ENCODE data around the gene SLC25A12.

Gene SLC25A12

DNA sequence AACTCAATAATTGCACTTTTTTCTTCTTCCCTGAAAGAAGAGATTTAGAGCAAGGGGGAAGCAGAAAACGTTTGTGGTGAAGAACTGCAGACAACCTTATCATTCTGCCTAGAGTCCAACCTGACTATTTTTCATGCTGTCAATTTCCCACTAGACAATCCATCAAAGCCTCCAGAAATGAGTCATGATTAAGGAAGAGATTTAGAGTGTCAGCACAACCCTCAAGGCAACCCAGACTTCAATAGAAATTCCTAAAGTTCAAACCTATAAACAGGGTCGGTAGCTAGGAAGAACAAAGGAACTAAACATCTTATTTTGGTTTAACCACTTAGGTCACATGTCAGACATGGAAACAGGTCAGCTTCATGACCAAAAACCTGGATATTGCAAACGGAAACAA lies 86.9 kb downstream of the SLC25A12 start:
- no peak for ATAC-seq
- TF ChIP-seq, protein P1, sequence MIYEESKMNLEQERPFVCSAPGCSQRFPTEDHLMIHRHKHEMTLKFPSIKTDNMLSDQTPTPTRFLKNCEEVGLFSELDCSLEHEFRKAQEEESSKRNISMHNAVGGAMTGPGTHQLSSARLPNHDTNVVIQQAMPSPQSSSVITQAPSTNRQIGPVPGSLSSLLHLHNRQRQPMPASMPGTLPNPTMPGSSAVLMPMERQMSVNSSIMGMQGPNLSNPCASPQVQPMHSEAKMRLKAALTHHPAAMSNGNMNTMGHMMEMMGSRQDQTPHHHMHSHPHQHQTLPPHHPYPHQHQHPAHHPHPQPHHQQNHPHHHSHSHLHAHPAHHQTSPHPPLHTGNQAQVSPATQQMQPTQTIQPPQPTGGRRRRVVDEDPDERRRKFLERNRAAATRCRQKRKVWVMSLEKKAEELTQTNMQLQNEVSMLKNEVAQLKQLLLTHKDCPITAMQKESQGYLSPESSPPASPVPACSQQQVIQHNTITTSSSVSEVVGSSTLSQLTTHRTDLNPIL (CRISPR knock-in tag; IDR thresholded peaks at IDR 0.05; ENCODE audit: low read depth): no peak
- TF ChIP-seq TCF4 (CRISPR knock-in tag; IDR thresholded peaks at IDR 0.05; ENCODE audit: borderline replicate concordance) (no peak), OSR1 (CRISPR knock-in tag; IDR thresholded peaks at IDR 0.05) (no peak), ZNF8 (CRISPR knock-in tag; IDR thresholded peaks at IDR 0.05) (no peak), ZFP3 (CRISPR knock-in tag; IDR thresholded peaks at IDR 0.05) (no peak), ZNF565 (CRISPR knock-in tag; conservative IDR thresholded peaks at IDR 0.05; ENCODE audit: low read depth) (no peak), BACH2 (CRISPR knock-in tag; IDR thresholded peaks at IDR 0.05; ENCODE audit: borderline replicate concordance) (no peak), PPARA (CRISPR knock-in tag; IDR thresholded peaks at IDR 0.05; ENCODE audit: borderline replicate concordance) (no peak), RARB (CRISPR knock-in tag; IDR thresholded peaks at IDR 0.05) (no peak), TOX (CRISPR knock-in tag; IDR thresholded peaks at IDR 0.05; ENCODE audit: borderline replicate concordance) (no peak), CSRNP3 (CRISPR knock-in tag; IDR thresholded peaks at IDR 0.05) (no peak), ZC3H10 (CRISPR knock-in tag; IDR thresholded peaks at IDR 0.05) (no peak), ZNF70 (CRISPR knock-in tag; IDR thresholded peaks at IDR 0.05) (no peak), SNAI2 (CRISPR knock-in tag; IDR thresholded peaks at IDR 0.05) (no peak), ESRRG (CRISPR knock-in tag; IDR thresholded peaks at IDR 0.05) (no peak), ARNTL (CRISPR knock-in tag; IDR thresholded peaks at IDR 0.05; ENCODE audit: borderline replicate concordance, low read depth) (no peak)
- TF ChIP-seq, protein P2, sequence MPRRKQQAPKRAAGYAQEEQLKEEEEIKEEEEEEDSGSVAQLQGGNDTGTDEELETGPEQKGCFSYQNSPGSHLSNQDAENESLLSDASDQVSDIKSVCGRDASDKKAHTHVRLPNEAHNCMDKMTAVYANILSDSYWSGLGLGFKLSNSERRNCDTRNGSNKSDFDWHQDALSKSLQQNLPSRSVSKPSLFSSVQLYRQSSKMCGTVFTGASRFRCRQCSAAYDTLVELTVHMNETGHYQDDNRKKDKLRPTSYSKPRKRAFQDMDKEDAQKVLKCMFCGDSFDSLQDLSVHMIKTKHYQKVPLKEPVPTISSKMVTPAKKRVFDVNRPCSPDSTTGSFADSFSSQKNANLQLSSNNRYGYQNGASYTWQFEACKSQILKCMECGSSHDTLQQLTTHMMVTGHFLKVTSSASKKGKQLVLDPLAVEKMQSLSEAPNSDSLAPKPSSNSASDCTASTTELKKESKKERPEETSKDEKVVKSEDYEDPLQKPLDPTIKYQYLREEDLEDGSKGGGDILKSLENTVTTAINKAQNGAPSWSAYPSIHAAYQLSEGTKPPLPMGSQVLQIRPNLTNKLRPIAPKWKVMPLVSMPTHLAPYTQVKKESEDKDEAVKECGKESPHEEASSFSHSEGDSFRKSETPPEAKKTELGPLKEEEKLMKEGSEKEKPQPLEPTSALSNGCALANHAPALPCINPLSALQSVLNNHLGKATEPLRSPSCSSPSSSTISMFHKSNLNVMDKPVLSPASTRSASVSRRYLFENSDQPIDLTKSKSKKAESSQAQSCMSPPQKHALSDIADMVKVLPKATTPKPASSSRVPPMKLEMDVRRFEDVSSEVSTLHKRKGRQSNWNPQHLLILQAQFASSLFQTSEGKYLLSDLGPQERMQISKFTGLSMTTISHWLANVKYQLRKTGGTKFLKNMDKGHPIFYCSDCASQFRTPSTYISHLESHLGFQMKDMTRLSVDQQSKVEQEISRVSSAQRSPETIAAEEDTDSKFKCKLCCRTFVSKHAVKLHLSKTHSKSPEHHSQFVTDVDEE (CRISPR knock-in tag; IDR thresholded peaks at IDR 0.05): no peak
- TF ChIP-seq, protein P3, sequence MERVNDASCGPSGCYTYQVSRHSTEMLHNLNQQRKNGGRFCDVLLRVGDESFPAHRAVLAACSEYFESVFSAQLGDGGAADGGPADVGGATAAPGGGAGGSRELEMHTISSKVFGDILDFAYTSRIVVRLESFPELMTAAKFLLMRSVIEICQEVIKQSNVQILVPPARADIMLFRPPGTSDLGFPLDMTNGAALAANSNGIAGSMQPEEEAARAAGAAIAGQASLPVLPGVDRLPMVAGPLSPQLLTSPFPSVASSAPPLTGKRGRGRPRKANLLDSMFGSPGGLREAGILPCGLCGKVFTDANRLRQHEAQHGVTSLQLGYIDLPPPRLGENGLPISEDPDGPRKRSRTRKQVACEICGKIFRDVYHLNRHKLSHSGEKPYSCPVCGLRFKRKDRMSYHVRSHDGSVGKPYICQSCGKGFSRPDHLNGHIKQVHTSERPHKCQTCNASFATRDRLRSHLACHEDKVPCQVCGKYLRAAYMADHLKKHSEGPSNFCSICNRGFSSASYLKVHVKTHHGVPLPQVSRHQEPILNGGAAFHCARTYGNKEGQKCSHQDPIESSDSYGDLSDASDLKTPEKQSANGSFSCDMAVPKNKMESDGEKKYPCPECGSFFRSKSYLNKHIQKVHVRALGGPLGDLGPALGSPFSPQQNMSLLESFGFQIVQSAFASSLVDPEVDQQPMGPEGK (CRISPR knock-in tag; IDR thresholded peaks at IDR 0.05; ENCODE audit: borderline replicate concordance): no peak

- ATAC-seq: no peak
- TF ChIP-seq, protein P1 (CRISPR knock-in tag; IDR thresholded peaks at IDR 0.05; ENCODE audit: low read depth): no peak
- no peak for TF ChIP-seq ZC3H10 (CRISPR knock-in tag; IDR thresholded peaks at IDR 0.05)
- TF ChIP-seq ZNF70 (CRISPR knock-in tag; IDR thresholded peaks at IDR 0.05): no peak
- TF ChIP-seq ESRRG (CRISPR knock-in tag; IDR thresholded peaks at IDR 0.05): no peak
- no peak for TF ChIP-seq TOX (CRISPR knock-in tag; IDR thresholded peaks at IDR 0.05; ENCODE audit: borderline replicate concordance)
- TF ChIP-seq, protein P4, sequence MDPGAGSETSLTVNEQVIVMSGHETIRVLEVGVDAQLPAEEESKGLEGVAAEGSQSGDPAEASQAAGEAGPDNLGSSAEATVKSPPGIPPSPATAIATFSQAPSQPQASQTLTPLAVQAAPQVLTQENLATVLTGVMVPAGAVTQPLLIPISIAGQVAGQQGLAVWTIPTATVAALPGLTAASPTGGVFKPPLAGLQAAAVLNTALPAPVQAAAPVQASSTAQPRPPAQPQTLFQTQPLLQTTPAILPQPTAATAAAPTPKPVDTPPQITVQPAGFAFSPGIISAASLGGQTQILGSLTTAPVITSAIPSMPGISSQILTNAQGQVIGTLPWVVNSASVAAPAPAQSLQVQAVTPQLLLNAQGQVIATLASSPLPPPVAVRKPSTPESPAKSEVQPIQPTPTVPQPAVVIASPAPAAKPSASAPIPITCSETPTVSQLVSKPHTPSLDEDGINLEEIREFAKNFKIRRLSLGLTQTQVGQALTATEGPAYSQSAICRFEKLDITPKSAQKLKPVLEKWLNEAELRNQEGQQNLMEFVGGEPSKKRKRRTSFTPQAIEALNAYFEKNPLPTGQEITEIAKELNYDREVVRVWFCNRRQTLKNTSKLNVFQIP (CRISPR knock-in tag; IDR thresholded peaks at IDR 0.05; ENCODE audit: borderline replicate concordance, low read depth): no peak
- TF ChIP-seq TCF4 (CRISPR knock-in tag; IDR thresholded peaks at IDR 0.05; ENCODE audit: borderline replicate concordance): no peak
- TF ChIP-seq, protein P2 (CRISPR knock-in tag; IDR thresholded peaks at IDR 0.05): no peak
- no peak for TF ChIP-seq ISL1 (CRISPR knock-in tag; IDR thresholded peaks at IDR 0.05)
- TF ChIP-seq ZNF8 (CRISPR knock-in tag; IDR thresholded peaks at IDR 0.05): no peak
- no peak for TF ChIP-seq SNAI2 (CRISPR knock-in tag; IDR thresholded peaks at IDR 0.05)
- TF ChIP-seq RARB (CRISPR knock-in tag; IDR thresholded peaks at IDR 0.05): no peak
- TF ChIP-seq ZFP3 (CRISPR knock-in tag; IDR thresholded peaks at IDR 0.05): no peak
- no peak for TF ChIP-seq BACH2 (CRISPR knock-in tag; IDR thresholded peaks at IDR 0.05; ENCODE audit: borderline replicate concordance)
- TF ChIP-seq ARNTL (CRISPR knock-in tag; IDR thresholded peaks at IDR 0.05; ENCODE audit: borderline replicate concordance, low read depth): no peak
- TF ChIP-seq PPARA (CRISPR knock-in tag; IDR thresholded peaks at IDR 0.05; ENCODE audit: borderline replicate concordance): no peak
- TF ChIP-seq, protein P3 (CRISPR knock-in tag; IDR thresholded peaks at IDR 0.05; ENCODE audit: borderline replicate concordance): no peak
- TF ChIP-seq CSRNP3 (CRISPR knock-in tag; IDR thresholded peaks at IDR 0.05): no peak
These were observed 89.6 kb downstream of the SLC25A12 start for GRCh38 chr2:171804456-171804855.

Measured in SK-N-SH treated with all-trans-retinoic acid at 6 μM for 48 hours (cell line).